HFF-Myc (cell line): ENCODE results near the gene PPP1R37.

Source experiments
- DNase-seq: peaks from one replicate; pipeline ENCODE4 v3.0.0-alpha.2; 2011; ENCODE audit warnings: low read depth; ENCODE audit errors: extremely low read depth
- H3K4me3 ChIP-seq: replicated peaks from 2 replicates; pipeline ENCODE4 v1.5.1; 2011; ENCODE audit warnings: low read depth, mild to moderate bottlenecking, control low read depth, low read length
- CTCF ChIP-seq: IDR thresholded peaks from 2 replicates; pipeline ENCODE4 v1.5.1; 2012; ENCODE audit warnings: mild to moderate bottlenecking, low read depth, low read length, control low read depth; ENCODE audit errors: missing control alignments

Gene PPP1R37

GRCh38 chr19:45187421-45188100, 94.6 kb downstream of the PPP1R37 start:
- DNase-seq, result no peak
- H3K4me3 ChIP-seq, result no peak overlapping the region

DNA sequence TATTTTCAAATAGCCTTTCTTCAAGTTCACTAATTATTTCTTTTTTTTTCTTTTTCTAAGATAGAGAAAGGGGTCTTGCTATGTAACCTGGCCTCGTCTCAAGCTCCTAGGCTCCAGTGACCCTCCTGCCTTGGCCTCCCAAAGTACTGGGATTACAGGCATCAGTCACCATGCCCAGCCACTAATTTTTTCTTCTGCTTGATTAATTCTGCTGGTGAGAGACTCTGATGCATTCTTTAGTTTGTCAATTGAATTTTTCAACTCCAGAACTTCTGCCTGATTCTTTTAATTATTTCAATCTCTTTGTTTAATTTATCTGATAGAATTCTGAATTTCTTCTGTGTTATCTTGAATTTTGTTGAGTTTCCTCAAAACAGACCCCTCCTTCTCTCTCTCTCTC, 97.0 kb downstream of the PPP1R37 start:
- H3K4me3 ChIP-seq, result no peak overlapping the region
- no peak for TF ChIP-seq CTCF
- no peak for DNase-seq

More at GRCh38 chr19:45187421-45188100, 94.6 kb downstream of the PPP1R37 start:
- TF ChIP-seq CTCF, result peak; percentile 54

- no peak for DNase-seq
- TF ChIP-seq CTCF, result no peak
- no peak overlapping the region for H3K4me3 ChIP-seq
Observed at GRCh38 chr19:45191375-45191774, 98.4 kb downstream of the PPP1R37 start.

GRCh38 chr19:45195764-45196163, 102.8 kb downstream of the PPP1R37 start:
- no peak for TF ChIP-seq CTCF
- no peak overlapping the region for H3K4me3 ChIP-seq
- peak; percentile 63 for DNase-seq
